ENCODE results near the gene CCDC91.

The CCDC91 gene

GRCh38 chr12:28340261-28341045 lies 150.2 kb downstream of the CCDC91 start:
- no peaks in the 10 kb centered on the region for H3K27me3 ChIP-seq (ENCODE audit: control insufficient read depth, insufficient read depth, low read length)
- H3K36me3 ChIP-seq (ENCODE audit: control insufficient read depth, low read depth, low read length): no peaks in the 10 kb centered on the region
- H3K27ac ChIP-seq (ENCODE audit: low read length): no peak overlapping the region
- no peak overlapping the region for H3K9ac ChIP-seq (ENCODE audit: low read length)
- no peak overlapping the region for H3K4me3 ChIP-seq (ENCODE audit: low read length)
- no peaks in the 10 kb centered on the region for H3K4me1 ChIP-seq (ENCODE audit: control insufficient read depth, low read depth, low read length)
- no peaks in the 10 kb centered on the region for H3K9me3 ChIP-seq (ENCODE audit: control insufficient read depth, low read depth, low read length)

DNA sequence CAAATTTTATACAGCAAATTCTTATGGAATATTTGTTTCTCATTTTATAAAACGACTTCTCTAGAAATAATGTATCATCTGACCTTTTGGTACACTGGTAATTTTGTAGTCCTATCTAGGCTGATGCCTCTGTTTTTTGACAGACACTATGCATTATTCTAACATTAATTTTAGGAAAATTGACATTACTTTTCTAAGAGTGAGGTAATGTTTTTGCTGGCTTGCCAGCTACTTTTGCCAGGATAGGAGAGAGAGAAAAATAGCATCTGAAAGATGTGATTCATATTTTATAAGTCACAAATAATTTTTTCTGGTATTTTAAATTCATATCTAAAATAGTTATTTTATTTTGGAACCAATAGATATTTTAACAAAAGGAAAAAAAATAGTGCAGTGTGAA lies 153.5 kb downstream of the CCDC91 start:
- no peaks in the 10 kb centered on the region for H3K9me3 ChIP-seq (ENCODE audit: control insufficient read depth, low read depth, low read length)
- no peaks in the 10 kb centered on the region for H3K36me3 ChIP-seq (ENCODE audit: control insufficient read depth, low read depth, low read length)
- H3K4me3 ChIP-seq (ENCODE audit: low read length): no peak overlapping the region
- H3K9ac ChIP-seq (ENCODE audit: low read length): no peak overlapping the region
- H3K27me3 ChIP-seq (ENCODE audit: control insufficient read depth, insufficient read depth, low read length): no peaks in the 10 kb centered on the region
- no peaks in the 10 kb centered on the region for H3K4me1 ChIP-seq (ENCODE audit: control insufficient read depth, low read depth, low read length)
- H3K27ac ChIP-seq (ENCODE audit: low read length): no peak overlapping the region

DNA sequence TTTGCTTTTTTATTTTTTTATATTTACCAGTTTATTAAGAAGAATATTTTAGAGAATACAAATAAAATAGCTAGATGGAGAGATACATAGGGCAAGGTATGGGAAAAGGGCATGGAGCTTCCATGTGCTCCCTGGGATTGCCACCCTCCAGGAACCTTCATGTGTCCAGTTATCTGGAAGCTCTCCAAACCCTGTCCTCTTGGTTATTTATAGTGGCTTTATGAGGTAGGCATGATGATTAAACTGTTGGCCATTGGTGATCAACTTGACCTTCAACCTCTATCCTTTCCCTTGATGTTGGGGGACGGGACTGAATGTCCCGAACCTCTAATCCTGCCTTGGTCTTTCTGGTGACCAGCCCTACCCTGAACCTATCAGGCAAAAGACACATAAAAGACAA lies 156.3 kb downstream of the CCDC91 start:
- Histone ChIP-seq H3K9me3 (ENCODE audit: control insufficient read depth, low read depth, low read length) (no peaks in the 10 kb centered on the region), H3K4me1 (ENCODE audit: control insufficient read depth, low read depth, low read length) (no peaks in the 10 kb centered on the region), H3K27me3 (ENCODE audit: control insufficient read depth, insufficient read depth, low read length) (no peaks in the 10 kb centered on the region), H3K4me3 (ENCODE audit: low read length) (no peak overlapping the region), H3K36me3 (ENCODE audit: control insufficient read depth, low read depth, low read length) (no peaks in the 10 kb centered on the region), H3K27ac (ENCODE audit: low read length) (no peak overlapping the region), H3K9ac (ENCODE audit: low read length) (no peak overlapping the region)

DNA sequence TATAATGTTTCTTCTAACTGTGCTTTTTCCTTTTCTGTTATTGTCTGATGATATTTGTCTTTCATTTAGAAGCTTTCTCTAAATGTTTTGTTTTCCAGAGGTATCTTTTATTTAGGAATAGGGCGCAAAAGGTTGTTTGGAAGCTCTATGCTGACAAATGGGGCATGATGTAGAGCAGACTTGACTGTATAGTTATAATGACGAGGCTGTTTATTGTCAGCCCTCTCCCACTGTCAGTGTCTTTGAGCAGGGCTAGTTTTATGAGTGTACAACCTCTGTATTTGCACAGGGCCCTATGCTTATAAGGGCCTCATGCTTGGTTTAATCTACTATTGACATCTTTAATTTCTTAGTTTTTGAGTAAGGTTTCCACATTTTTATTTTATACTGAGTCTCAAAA lies 158.9 kb downstream of the CCDC91 start:
- Histone ChIP-seq H3K9me3 (ENCODE audit: control insufficient read depth, low read depth, low read length) (no peaks in the 10 kb centered on the region), H3K27ac (ENCODE audit: low read length) (no peak overlapping the region), H3K4me3 (ENCODE audit: low read length) (no peak overlapping the region), H3K9ac (ENCODE audit: low read length) (no peak overlapping the region), H3K4me1 (ENCODE audit: control insufficient read depth, low read depth, low read length) (no peaks in the 10 kb centered on the region), H3K27me3 (ENCODE audit: control insufficient read depth, insufficient read depth, low read length) (no peaks in the 10 kb centered on the region), H3K36me3 (ENCODE audit: control insufficient read depth, low read depth, low read length) (no peaks in the 10 kb centered on the region)

DNA sequence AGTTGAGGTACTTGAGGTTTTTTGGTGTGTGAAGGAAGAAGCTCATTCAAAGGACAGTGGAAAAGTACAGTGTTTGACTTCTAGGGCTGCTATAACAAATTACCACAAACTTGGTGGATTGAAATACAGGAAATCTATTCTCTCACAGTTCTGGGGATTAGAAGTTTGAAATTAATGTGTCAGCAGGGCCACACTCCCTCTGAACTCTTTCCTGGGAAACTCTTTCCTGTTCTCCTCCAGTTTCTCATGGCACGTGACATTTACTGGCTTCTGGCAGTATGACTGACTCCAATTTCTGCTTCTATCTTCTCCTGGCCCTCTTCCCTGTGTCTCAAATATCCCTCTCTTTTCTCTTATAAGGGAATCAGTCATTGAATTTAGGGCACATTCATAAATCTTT lies 160.2 kb downstream of the CCDC91 start:
- Histone ChIP-seq H3K27ac (ENCODE audit: low read length) (no peak overlapping the region), H3K4me3 (ENCODE audit: low read length) (no peak overlapping the region), H3K4me1 (ENCODE audit: control insufficient read depth, low read depth, low read length) (no peaks in the 10 kb centered on the region), H3K9me3 (ENCODE audit: control insufficient read depth, low read depth, low read length) (no peaks in the 10 kb centered on the region), H3K27me3 (ENCODE audit: control insufficient read depth, insufficient read depth, low read length) (no peaks in the 10 kb centered on the region), H3K36me3 (ENCODE audit: control insufficient read depth, low read depth, low read length) (no peaks in the 10 kb centered on the region), H3K9ac (ENCODE audit: low read length) (no peak overlapping the region)

- H3K9ac ChIP-seq (ENCODE audit: low read length): no peak overlapping the region
- no peak overlapping the region for H3K27ac ChIP-seq (ENCODE audit: low read length)
- H3K9me3 ChIP-seq (ENCODE audit: control insufficient read depth, low read depth, low read length): no peaks in the 10 kb centered on the region
- no peaks in the 10 kb centered on the region for H3K36me3 ChIP-seq (ENCODE audit: control insufficient read depth, low read depth, low read length)
- H3K4me1 ChIP-seq (ENCODE audit: control insufficient read depth, low read depth, low read length): no peaks in the 10 kb centered on the region
- no peak overlapping the region for H3K4me3 ChIP-seq (ENCODE audit: low read length)
- H3K27me3 ChIP-seq (ENCODE audit: control insufficient read depth, insufficient read depth, low read length): no peaks in the 10 kb centered on the region
Measured at GRCh38 chr12:28351414-28351813, 161.2 kb downstream of the CCDC91 start.

- H3K36me3 ChIP-seq (ENCODE audit: control insufficient read depth, low read depth, low read length): no peaks in the 10 kb centered on the region
- no peaks in the 10 kb centered on the region for H3K4me1 ChIP-seq (ENCODE audit: control insufficient read depth, low read depth, low read length)
- H3K4me3 ChIP-seq (ENCODE audit: low read length): no peak overlapping the region
- no peak overlapping the region for H3K9ac ChIP-seq (ENCODE audit: low read length)
- H3K27ac ChIP-seq (ENCODE audit: low read length): no peak overlapping the region
- no peaks in the 10 kb centered on the region for H3K9me3 ChIP-seq (ENCODE audit: control insufficient read depth, low read depth, low read length)
- H3K27me3 ChIP-seq (ENCODE audit: control insufficient read depth, insufficient read depth, low read length): no peaks in the 10 kb centered on the region
Measured at GRCh38 chr12:28355161-28355560, 164.9 kb downstream of the CCDC91 start.

DNA sequence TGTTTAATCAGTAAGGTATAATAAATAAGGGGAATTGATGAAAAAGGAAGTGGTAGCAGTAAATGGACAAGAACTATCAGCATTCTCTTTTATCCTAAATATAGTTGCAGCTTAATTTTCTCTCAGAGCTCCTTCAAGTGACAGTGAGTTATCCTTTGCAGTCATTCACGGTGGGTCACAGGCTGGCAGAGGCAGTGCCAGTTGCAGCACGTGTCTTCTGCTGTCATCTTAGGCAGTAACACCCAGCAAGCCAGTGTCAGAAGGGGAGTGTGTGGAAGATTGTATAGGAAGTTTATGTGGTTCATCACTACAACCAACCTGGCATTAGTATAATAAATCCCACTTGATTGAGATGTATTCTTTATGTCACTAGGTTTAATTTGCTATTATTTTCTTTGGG lies 170.0 kb downstream of the CCDC91 start:
- H3K9me3 ChIP-seq (ENCODE audit: control insufficient read depth, low read depth, low read length): no peaks in the 10 kb centered on the region
- H3K27me3 ChIP-seq (ENCODE audit: control insufficient read depth, insufficient read depth, low read length): no peaks in the 10 kb centered on the region
- H3K4me3 ChIP-seq (ENCODE audit: low read length): no peak overlapping the region
- H3K36me3 ChIP-seq (ENCODE audit: control insufficient read depth, low read depth, low read length): peaks cover 3% of the 10 kb centered on the region
- no peak overlapping the region for H3K27ac ChIP-seq (ENCODE audit: low read length)
- H3K4me1 ChIP-seq (ENCODE audit: control insufficient read depth, low read depth, low read length): no peaks in the 10 kb centered on the region
- no peak overlapping the region for H3K9ac ChIP-seq (ENCODE audit: low read length)

GRCh38 chr12:28367326-28367725 lies 177.1 kb downstream of the CCDC91 start:
- H3K27ac ChIP-seq (ENCODE audit: low read length): no peak overlapping the region
- H3K4me3 ChIP-seq (ENCODE audit: low read length): no peak overlapping the region
- no peaks in the 10 kb centered on the region for H3K4me1 ChIP-seq (ENCODE audit: control insufficient read depth, low read depth, low read length)
- peaks cover 10% of the 10 kb centered on the region for H3K36me3 ChIP-seq (ENCODE audit: control insufficient read depth, low read depth, low read length)
- no peaks in the 10 kb centered on the region for H3K27me3 ChIP-seq (ENCODE audit: control insufficient read depth, insufficient read depth, low read length)
- no peak overlapping the region for H3K9ac ChIP-seq (ENCODE audit: low read length)
- peaks cover 35% of the 10 kb centered on the region for H3K9me3 ChIP-seq (ENCODE audit: control insufficient read depth, low read depth, low read length)

- peaks cover 36% of the 10 kb centered on the region for H3K9me3 ChIP-seq (ENCODE audit: control insufficient read depth, low read depth, low read length)
- H3K36me3 ChIP-seq (ENCODE audit: control insufficient read depth, low read depth, low read length): peaks cover 7% of the 10 kb centered on the region
- no peaks in the 10 kb centered on the region for H3K4me1 ChIP-seq (ENCODE audit: control insufficient read depth, low read depth, low read length)
- no peak overlapping the region for H3K9ac ChIP-seq (ENCODE audit: low read length)
- no peak overlapping the region for H3K27ac ChIP-seq (ENCODE audit: low read length)
- H3K27me3 ChIP-seq (ENCODE audit: control insufficient read depth, insufficient read depth, low read length): no peaks in the 10 kb centered on the region
- no peak overlapping the region for H3K4me3 ChIP-seq (ENCODE audit: low read length)
Measured at GRCh38 chr12:28367993-28368392, 177.7 kb downstream of the CCDC91 start.

DNA sequence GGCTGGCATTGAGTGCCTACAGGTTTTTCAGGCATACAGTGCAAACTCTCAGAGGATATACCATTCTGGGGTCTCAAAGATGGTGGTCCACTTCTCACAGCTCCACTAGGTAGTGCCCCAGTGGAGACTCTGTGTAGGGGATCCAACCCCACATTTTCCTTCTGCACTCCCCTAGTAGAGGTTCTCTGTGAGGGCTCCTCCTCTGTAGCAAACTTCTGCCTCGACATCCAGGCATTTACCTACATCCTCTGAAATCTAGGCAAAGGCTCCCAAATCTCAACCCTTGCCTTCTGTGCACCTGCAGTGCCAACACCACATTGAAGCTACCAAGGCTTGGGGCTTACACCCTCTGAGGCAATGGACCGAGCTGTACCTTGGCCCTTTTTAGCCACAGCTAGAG lies 179.2 kb downstream of the CCDC91 start:
- Histone ChIP-seq H3K9ac (ENCODE audit: low read length) (no peak overlapping the region), H3K4me1 (ENCODE audit: control insufficient read depth, low read depth, low read length) (no peaks in the 10 kb centered on the region), H3K27me3 (ENCODE audit: control insufficient read depth, insufficient read depth, low read length) (no peaks in the 10 kb centered on the region), H3K36me3 (ENCODE audit: control insufficient read depth, low read depth, low read length) (peaks cover 7% of the 10 kb centered on the region), H3K27ac (ENCODE audit: low read length) (no peak overlapping the region), H3K4me3 (ENCODE audit: low read length) (no peak overlapping the region), H3K9me3 (ENCODE audit: control insufficient read depth, low read depth, low read length) (peaks cover 36% of the 10 kb centered on the region)

DNA sequence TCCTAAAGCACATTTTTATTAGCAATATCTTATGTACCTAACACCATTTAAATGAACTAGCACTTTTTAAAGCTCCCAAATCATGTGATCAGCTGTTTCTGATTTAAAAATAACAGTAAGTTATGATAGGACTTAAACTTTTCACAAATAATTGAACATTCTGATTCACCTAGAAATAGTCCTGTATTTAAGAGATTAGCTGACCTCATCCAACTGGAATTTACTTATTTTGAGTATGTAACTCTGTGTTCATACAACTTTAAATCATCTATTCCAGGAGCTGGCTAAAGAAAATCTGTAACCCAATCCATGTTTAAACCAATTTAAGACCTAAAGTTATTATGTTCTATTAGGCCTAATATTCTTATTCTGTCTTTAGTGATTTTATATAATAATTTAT lies 184.3 kb downstream of the CCDC91 start:
- Histone ChIP-seq H3K27ac (ENCODE audit: low read length) (no peak overlapping the region), H3K9ac (ENCODE audit: low read length) (no peak overlapping the region), H3K4me3 (ENCODE audit: low read length) (no peak overlapping the region), H3K9me3 (ENCODE audit: control insufficient read depth, low read depth, low read length) (peaks cover 15% of the 10 kb centered on the region), H3K4me1 (ENCODE audit: control insufficient read depth, low read depth, low read length) (peaks cover 29% of the 10 kb centered on the region), H3K27me3 (ENCODE audit: control insufficient read depth, insufficient read depth, low read length) (no peaks in the 10 kb centered on the region), H3K36me3 (ENCODE audit: control insufficient read depth, low read depth, low read length) (no peaks in the 10 kb centered on the region)

All from iPS-18a (cell line).